Epithelial cell of proximal tubule (primary cell): ENCODE results near the gene IRAG1. TPM values are rescaled to one million over a fixed set of nuclear protein-coding genes. Genes with fewer than 3 reads are reported as not detected.

Source experiments
- DNase-seq: peaks from one replicate; pipeline ENCODE4 v3.0.0-alpha.2; 2011; ENCODE audit warnings: low read depth
- H3K4me3 ChIP-seq: 2 replicates; pipeline ENCODE4 v1.5.1; 2011; ENCODE audit warnings: low read depth, mild to moderate bottlenecking, low read length
- total RNA-seq: library from RNA; depleted of rRNA; stranded (reverse); fragments of >200 nt; gene quantifications from 2 replicates; pipeline ENCODE4 v1.2.3, GENCODE V29; 2015
- TF ChIP-seq, protein P1 (sequence below): conservative IDR thresholded peaks from 2 replicates; pipeline ENCODE4 v1.5.1; 2012; ENCODE audit warnings: low read depth, mild to moderate bottlenecking, low read length

The IRAG1 gene
- total RNA-seq, 1 donor from 2014 or later: not detected

DNA sequence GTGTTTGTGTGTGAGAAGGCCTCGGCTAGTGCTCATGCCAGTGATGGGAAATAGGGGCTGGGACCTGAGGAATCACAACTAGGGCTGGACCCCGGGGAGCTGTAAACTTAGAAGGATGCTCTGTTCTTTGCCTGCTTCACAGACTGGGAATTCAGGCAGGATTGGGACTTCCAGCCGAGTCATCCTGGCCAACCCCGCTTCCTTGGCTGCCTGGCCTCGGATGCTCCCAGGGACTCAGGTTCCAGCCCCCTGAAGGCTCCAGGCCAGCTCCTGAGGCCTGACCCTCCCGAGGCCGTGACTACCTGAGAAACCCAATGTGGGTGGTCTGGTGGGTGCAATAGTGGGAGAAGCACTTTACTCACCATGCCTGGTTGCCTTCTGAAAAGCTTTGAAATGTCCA lies 44.7 kb downstream of the IRAG1 start:
- no peak for DNase-seq

DNA sequence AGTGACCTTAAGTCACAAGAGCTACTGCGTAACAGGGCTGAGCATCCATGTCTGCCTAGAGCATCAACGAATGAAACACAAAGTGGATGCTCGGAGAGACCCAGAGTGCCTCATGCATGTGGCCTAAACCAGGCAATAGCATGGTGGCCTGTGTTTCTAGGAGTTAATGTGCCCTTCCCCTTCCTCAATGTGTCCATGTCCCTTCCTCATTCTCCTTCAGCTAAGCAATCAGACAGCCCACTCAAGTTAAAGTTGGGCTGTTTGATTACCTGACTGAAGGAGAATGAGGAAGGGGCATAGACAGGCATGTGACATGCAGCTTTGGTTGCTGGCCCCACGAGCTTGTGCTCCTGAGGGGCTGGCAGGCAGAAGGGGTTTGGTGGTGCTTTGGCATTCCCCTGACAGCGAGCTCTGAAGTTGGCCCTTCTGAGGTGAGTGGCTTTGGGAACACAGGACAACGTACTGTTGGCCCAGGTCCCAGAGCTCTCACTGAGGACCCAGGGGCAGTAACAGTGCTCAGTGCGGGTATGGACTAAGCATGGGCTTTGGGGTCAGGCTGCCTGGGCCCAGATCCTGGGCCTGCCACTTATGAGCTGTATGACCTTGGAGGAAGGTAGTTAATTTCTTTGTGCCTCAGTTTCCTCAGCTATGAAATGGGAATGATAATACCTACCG lies 46.7 kb downstream of the IRAG1 start:
- no peak overlapping the region for H3K4me3 ChIP-seq
- no peak for DNase-seq
- TF ChIP-seq, protein P1, sequence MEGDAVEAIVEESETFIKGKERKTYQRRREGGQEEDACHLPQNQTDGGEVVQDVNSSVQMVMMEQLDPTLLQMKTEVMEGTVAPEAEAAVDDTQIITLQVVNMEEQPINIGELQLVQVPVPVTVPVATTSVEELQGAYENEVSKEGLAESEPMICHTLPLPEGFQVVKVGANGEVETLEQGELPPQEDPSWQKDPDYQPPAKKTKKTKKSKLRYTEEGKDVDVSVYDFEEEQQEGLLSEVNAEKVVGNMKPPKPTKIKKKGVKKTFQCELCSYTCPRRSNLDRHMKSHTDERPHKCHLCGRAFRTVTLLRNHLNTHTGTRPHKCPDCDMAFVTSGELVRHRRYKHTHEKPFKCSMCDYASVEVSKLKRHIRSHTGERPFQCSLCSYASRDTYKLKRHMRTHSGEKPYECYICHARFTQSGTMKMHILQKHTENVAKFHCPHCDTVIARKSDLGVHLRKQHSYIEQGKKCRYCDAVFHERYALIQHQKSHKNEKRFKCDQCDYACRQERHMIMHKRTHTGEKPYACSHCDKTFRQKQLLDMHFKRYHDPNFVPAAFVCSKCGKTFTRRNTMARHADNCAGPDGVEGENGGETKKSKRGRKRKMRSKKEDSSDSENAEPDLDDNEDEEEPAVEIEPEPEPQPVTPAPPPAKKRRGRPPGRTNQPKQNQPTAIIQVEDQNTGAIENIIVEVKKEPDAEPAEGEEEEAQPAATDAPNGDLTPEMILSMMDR: no peak

More for the DNA sequence above, 44.7 kb downstream of the IRAG1 start:
- TF ChIP-seq, protein P1: no peak
- H3K4me3 ChIP-seq: no peak overlapping the region

DNA sequence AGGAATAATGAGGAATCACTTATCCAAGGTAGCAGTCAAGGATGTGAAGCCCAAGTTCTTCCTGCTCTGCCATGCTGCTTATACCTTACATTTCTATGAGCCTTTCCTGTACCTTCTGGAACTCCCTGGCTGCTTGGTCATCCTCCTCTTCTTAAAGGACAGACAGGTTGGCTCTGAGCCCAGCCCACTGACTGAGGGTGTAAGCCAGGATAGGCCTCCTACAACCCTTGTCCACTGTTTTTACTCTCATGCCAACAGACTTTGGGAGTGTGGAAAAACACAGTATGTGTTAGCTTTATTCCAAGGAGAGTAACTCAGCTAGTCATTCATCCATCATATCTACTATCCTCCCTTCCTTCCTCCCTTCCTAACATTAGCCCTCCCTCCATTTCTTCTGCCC lies 47.5 kb downstream of the IRAG1 start:
- TF ChIP-seq, protein P1: no peak
- H3K4me3 ChIP-seq: no peak overlapping the region
- DNase-seq: no peak

DNA sequence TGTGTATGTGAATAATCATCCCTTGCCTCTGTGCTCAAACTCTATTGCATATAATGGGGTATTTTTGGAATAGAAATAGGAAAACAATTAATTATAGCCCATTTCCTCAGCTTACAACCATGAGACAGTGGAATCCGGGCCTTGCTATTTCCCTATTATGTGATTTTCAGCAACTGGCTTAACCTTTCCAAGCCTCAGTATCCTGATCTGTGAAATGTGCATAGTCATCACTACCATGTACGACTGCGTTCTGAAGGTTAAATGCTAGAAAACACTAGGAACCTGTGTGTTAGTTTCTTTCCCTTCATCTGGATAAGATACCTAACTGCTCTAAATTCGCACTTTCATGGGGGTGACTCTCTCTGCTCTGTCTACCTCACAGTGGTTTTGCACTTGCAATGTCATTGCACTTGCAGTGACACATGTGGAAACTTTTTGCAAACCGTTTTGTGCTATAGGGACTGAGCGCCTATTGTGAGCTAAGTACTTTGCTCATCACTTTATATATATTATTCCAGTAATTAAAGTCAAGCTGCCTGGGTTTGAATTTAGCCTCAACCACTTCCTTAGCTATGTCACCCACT lies 48.3 kb downstream of the IRAG1 start:
- no peak overlapping the region for H3K4me3 ChIP-seq
- no peak for DNase-seq
- TF ChIP-seq, protein P1: no peak

Other genes starting within 250 kb of the IRAG1 start
- gene AMPD3, start 238.5 kb downstream of the IRAG1 start, total RNA-seq: 5.4 and 7.1 TPM in 2 replicates
- gene RNF141, start 152.6 kb downstream of the IRAG1 start, total RNA-seq: 18.2 and 21.7 TPM in 2 replicates
- gene LYVE1, start 125.1 kb downstream of the IRAG1 start, total RNA-seq: 0.35 TPM in 1 of 2 replicates, not detected in the other
- 20.5 and 25.0 TPM in 2 replicates for gene CTR9, start 57.5 kb upstream of the IRAG1 start, total RNA-seq
- gene EIF4G2, start 115.2 kb upstream of the IRAG1 start, total RNA-seq: 528 and 712 TPM in 2 replicates
- 17.5 and 19.8 TPM in 2 replicates for gene ZBED5, start 164.3 kb upstream of the IRAG1 start, total RNA-seq